Astrocyte (in vitro differentiated cells and primary cell): ENCODE measurements around the gene PTPRU. TPM values are rescaled to one million over a fixed set of nuclear protein-coding genes. Genes with fewer than 3 reads are reported as not detected.

Experiments
- DNase-seq: peaks from one replicate; pipeline ENCODE4 v3.0.0-alpha.2; 2010; ENCODE audit warnings: low read depth
- FAIRE-seq: peaks from 2 replicates; lab custom pipeline; 2011; peaks lifted over from hg19 to GRCh38; lab: Jason Lieb, UNC
- H2AFZ ChIP-seq: 2 replicates; pipeline ENCODE4 v1.6.0; 2012; ENCODE audit warnings: low read depth, low read length, inconsistent platforms
- H3K27ac ChIP-seq: 2 replicates; pipeline ENCODE4 v1.5.1; 2011; ENCODE audit warnings: low read depth, low read length, inconsistent platforms
- H3K27me3 ChIP-seq: 2 replicates; pipeline ENCODE4 v1.6.0; 2011; ENCODE audit warnings: low read length, inconsistent platforms; ENCODE audit not compliant: insufficient read depth
- H3K36me3 ChIP-seq: 2 replicates; pipeline ENCODE4 v1.5.1; 2011; ENCODE audit warnings: low read length, inconsistent platforms; ENCODE audit not compliant: insufficient read depth
- H3K4me1 ChIP-seq: 2 replicates; pipeline ENCODE4 v1.5.1; 2011; ENCODE audit warnings: low read length, inconsistent platforms; ENCODE audit not compliant: insufficient read depth
- H3K4me2 ChIP-seq: 2 replicates; pipeline ENCODE4 v1.6.0; 2012; ENCODE audit warnings: low read length, inconsistent platforms
- H3K4me3 ChIP-seq: 2 replicates; pipeline ENCODE4 v1.5.1; 2011; ENCODE audit warnings: low read depth, mild to moderate bottlenecking, low read length, inconsistent platforms; ENCODE audit not compliant: insufficient read depth
- H3K79me2 ChIP-seq: 2 replicates; pipeline ENCODE4 v1.6.0; 2012; ENCODE audit warnings: mild to moderate bottlenecking, low read length, inconsistent platforms; ENCODE audit not compliant: insufficient read depth
- H3K9ac ChIP-seq: 2 replicates; pipeline ENCODE4 v1.6.0; 2012; ENCODE audit warnings: mild to moderate bottlenecking, low read length, inconsistent platforms
- H3K9me3 ChIP-seq: 2 replicates; pipeline ENCODE4 v1.5.1; 2012; ENCODE audit warnings: low read depth, mild to moderate bottlenecking, low read length, inconsistent platforms; ENCODE audit not compliant: insufficient read depth
- H4K20me1 ChIP-seq: 2 replicates; pipeline ENCODE4 v1.6.0; 2012; ENCODE audit warnings: low read length, inconsistent platforms; ENCODE audit not compliant: insufficient read depth
- H3K27ac Mint-ChIP-seq: one replicate; pipeline ENCODE4 v1.8.0; 2021; ENCODE audit warnings: mild to moderate bottlenecking, mixed read lengths; ENCODE audit not compliant: unreplicated experiment
- H3K27me3 Mint-ChIP-seq: one replicate; pipeline ENCODE4 v1.8.0; 2021; ENCODE audit warnings: low read depth, mixed read lengths; ENCODE audit not compliant: unreplicated experiment
- H3K36me3 Mint-ChIP-seq: one replicate; pipeline ENCODE4 v1.8.0; 2021; ENCODE audit warnings: low read depth, mixed read lengths; ENCODE audit not compliant: unreplicated experiment
- H3K4me1 Mint-ChIP-seq: one replicate; pipeline ENCODE4 v1.8.0; 2021; ENCODE audit warnings: low read depth, mixed read lengths; ENCODE audit not compliant: unreplicated experiment
- H3K4me3 Mint-ChIP-seq: one replicate; pipeline ENCODE4 v1.8.0; 2021; ENCODE audit warnings: mild to moderate bottlenecking, moderate library complexity, mixed read lengths; ENCODE audit not compliant: unreplicated experiment
- H3K9me3 Mint-ChIP-seq: one replicate; pipeline ENCODE4 v1.8.0; 2021; ENCODE audit warnings: mild to moderate bottlenecking, mixed read lengths; ENCODE audit not compliant: unreplicated experiment
- EZH2 ChIP-seq: IDR thresholded peaks from 2 replicates; pipeline ENCODE4 v1.6.1; 2012; ENCODE audit warnings: mild to moderate bottlenecking, low read length, inconsistent platforms; ENCODE audit not compliant: insufficient read depth
- total RNA-seq: library from RNA; stranded (reverse); gene quantifications from 2 replicates; pipeline ENCODE4 v1.2.1, GENCODE V29; 2021
- TF ChIP-seq, protein P1 (sequence below): IDR thresholded peaks from 2 replicates; pipeline ENCODE4 v1.5.1; 2011; ENCODE audit warnings: low read depth, mild to moderate bottlenecking, inconsistent platforms, low read length, moderate library complexity; ENCODE audit not compliant: insufficient read depth

The PTPRU gene
- total RNA-seq, 1 donor from 2014 or later: 36.6 TPM

DNA sequence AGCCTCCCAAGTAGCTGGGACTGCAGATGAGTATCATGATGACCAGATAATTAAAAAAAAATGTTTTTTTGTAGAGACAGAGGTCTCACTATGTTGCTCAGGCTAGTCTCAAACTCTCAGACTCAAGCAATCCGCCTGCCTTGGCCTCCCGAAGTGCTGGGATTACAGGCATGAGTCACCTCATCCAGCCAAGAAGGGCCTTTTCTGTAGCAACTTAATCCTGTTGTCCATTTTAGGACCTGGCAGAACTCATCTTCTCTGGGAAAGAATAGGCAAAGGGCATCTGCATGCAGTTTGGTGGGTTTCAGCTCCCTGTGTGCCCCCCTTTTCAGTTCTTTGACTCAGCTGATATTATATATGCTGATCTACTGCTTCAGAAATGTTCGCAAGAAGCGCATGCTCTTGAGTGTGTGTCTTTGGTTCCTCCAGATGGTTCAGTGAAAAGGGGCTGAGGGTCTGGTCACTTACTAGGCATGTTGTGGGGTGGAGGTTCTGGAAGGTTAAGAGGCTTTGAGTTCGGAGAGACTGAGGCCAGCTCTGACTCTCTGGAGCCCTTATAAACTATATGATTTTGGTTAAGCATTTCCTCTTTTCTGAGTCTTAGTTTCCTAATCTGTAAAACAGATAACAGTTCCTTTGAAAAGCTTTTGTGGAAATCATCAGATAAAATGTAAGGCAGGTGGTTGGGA, 35.3 kb upstream of the PTPRU start:
- Mint-ChIP-seq H3K9me3 (no peaks in the 10 kb centered on the region), H3K27ac (no peak overlapping the region), H3K27me3 (no peaks in the 10 kb centered on the region), H3K36me3 (peaks cover 11% of the 10 kb centered on the region), H3K4me1 (peaks cover 23% of the 10 kb centered on the region), H3K4me3 (peak overlapping the region; percentile 10)
- Histone ChIP-seq H3K79me2 (no peaks in the 10 kb centered on the region), H3K4me3 (no peak overlapping the region), H3K36me3 (peaks cover 15% of the 10 kb centered on the region), H4K20me1 (no peaks in the 10 kb centered on the region), H3K4me1 (peaks cover 21% of the 10 kb centered on the region), H3K4me2 (no peak overlapping the region), H2AFZ (no peak overlapping the region), H3K27ac (no peak overlapping the region), H3K9ac (no peak overlapping the region), H3K9me3 (no peaks in the 10 kb centered on the region), H3K27me3 (no peaks in the 10 kb centered on the region)
- FAIRE-seq (no peak), DNase-seq (no peak)
- TF ChIP-seq, protein P1, sequence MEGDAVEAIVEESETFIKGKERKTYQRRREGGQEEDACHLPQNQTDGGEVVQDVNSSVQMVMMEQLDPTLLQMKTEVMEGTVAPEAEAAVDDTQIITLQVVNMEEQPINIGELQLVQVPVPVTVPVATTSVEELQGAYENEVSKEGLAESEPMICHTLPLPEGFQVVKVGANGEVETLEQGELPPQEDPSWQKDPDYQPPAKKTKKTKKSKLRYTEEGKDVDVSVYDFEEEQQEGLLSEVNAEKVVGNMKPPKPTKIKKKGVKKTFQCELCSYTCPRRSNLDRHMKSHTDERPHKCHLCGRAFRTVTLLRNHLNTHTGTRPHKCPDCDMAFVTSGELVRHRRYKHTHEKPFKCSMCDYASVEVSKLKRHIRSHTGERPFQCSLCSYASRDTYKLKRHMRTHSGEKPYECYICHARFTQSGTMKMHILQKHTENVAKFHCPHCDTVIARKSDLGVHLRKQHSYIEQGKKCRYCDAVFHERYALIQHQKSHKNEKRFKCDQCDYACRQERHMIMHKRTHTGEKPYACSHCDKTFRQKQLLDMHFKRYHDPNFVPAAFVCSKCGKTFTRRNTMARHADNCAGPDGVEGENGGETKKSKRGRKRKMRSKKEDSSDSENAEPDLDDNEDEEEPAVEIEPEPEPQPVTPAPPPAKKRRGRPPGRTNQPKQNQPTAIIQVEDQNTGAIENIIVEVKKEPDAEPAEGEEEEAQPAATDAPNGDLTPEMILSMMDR: no peak
- no peak for TF ChIP-seq EZH2

DNA sequence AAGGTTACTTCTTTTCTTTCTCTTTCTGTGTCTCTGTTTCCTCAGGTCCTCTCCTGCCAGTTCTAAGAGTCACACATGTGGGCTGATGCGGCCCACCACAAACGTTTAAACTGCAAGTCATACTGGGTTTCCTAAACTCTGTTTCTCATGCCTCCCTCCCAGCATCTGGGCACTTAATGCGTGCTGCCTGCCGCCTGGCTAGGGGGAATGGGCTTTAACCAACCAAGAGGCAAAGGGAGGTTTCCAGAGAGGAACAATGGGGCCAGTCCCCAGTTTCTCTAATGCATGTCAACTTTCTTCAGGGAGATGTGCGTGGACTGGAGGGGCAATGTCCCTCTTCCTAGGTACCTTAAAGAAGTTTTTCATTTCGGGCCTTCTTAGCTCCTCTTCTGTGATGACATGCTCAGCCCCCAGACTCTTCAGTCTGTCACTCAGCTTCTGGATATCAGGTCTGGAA, 34.7 kb upstream of the PTPRU start:
- Mint-ChIP-seq H3K4me3 (no peak overlapping the region), H3K4me1 (peaks cover 26% of the 10 kb centered on the region), H3K36me3 (peaks cover 11% of the 10 kb centered on the region), H3K27ac (peak overlapping the region; percentile 96), H3K9me3 (no peaks in the 10 kb centered on the region), H3K27me3 (no peaks in the 10 kb centered on the region)
- peaks cover 16% of the 10 kb centered on the region for H3K4me1 ChIP-seq
- no peaks in the 10 kb centered on the region for H3K9me3 ChIP-seq
- H3K4me3 ChIP-seq: no peak overlapping the region
- no peak for DNase-seq
- H3K79me2 ChIP-seq: no peaks in the 10 kb centered on the region
- H3K4me2 ChIP-seq: no peak overlapping the region
- TF ChIP-seq, protein P1: no peak
- no peak for TF ChIP-seq EZH2
- H2AFZ ChIP-seq: no peak overlapping the region
- H3K9ac ChIP-seq: no peak overlapping the region
- no peaks in the 10 kb centered on the region for H4K20me1 ChIP-seq
- peak overlapping the region; percentile 84 for H3K27ac ChIP-seq
- H3K36me3 ChIP-seq: peaks cover 15% of the 10 kb centered on the region
- no peak for FAIRE-seq
- H3K27me3 ChIP-seq: no peaks in the 10 kb centered on the region

DNA sequence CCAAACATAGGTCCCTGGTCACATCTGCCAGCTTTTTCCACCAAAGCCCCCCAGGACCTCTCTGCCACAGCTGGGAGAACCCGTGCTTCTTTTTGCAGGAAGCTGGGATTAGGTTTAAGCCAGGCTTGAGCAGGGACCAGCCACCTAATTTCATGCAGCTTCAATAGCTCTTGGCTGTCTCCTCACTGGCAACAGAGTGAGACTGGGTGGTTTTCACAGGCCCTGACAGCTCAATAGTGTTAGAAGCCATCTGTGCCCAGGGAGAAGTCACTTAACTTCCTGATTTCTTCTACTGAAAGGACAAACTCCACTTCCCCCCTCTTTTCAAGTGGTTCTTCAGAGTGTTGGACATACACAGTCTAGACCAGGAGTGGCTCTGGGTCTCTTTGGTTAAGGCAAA, 34.3 kb upstream of the PTPRU start:
- TF ChIP-seq EZH2: no peak
- TF ChIP-seq, protein P1: no peak
- DNase-seq: no peak
- Histone ChIP-seq H3K27me3 (no peaks in the 10 kb centered on the region), H3K36me3 (peaks cover 17% of the 10 kb centered on the region), H3K4me1 (peaks cover 14% of the 10 kb centered on the region), H3K9ac (peak overlapping the region; percentile 62), H4K20me1 (no peaks in the 10 kb centered on the region), H3K4me3 (no peak overlapping the region), H3K4me2 (peak overlapping the region; percentile 59), H3K9me3 (no peaks in the 10 kb centered on the region), H2AFZ (peak overlapping the region; percentile 53), H3K27ac (peak overlapping the region; percentile 84), H3K79me2 (no peaks in the 10 kb centered on the region)
- peaks cover 10% of the 10 kb centered on the region for H3K36me3 Mint-ChIP-seq
- H3K27me3 Mint-ChIP-seq: no peaks in the 10 kb centered on the region
- no peak for FAIRE-seq
- no peak overlapping the region for H3K4me3 Mint-ChIP-seq
- H3K4me1 Mint-ChIP-seq: peaks cover 23% of the 10 kb centered on the region
- H3K27ac Mint-ChIP-seq: peak overlapping the region; percentile 96
- no peaks in the 10 kb centered on the region for H3K9me3 Mint-ChIP-seq
